HG03095 (cell line): ENCODE measurements around the gene JAKMIP1.
A peak's percentile ranks its signal among the peaks of the same experiment; 100 is the strongest.

Experiments used
- ATAC-seq: cut with Tn5 transposase; IDR thresholded peaks from one replicate; pipeline ENCODE4 v1.9.1; 2021; ENCODE audit warnings: moderate library complexity; ENCODE audit not compliant: unreplicated experiment

Gene JAKMIP1

DNA sequence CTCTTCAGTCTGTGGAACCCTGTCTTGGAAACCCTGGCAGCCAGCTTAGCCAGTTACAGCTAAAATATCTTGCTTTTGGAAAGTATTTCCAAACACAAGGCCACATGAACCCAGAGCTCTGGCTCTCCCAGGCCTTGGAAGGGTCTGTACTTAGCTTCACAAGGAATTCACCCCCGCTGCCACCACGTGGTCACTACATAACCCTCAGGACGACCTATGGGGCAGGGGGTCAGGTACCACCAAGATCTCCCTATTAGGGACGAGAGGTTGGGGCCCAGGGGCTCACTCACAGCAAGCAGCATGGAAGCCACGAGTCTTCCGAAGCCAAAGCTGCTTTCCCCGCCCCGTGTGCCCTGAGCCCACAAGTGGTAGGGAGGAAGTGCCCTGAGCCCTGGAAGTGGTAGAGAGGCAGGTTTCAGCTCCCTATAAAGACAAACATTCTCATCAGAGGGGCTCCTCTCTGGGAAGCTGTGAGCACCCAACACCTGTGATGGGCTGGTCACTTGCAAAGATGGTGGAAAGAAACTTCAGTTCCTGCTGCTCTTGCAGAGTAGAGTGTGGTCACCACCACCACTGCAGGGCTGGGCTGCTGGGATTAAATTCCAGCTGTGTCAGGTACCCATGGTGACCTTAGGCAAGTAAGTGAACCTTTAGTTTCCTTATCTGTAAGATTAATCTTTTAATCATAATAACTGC lies 4.7 kb upstream of the JAKMIP1 start:
- no peak for ATAC-seq

DNA sequence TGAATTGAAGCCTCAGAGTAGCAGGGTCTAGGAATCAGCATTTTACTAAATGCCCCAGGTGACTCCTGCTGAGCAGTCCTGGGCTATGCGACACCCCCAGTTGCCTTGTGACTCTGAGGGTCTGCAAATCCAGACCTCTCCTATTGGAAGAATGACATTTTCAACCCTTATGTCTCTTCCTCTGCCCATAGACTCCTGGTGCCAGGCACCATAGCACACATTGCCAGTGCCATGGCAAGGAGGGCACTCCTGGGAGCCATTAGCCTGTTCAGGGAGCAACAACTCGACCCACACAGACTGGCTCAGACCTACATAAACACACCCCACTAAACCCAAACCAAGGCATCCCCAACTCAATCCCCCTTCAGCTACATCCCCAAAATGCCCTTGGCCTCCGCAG lies 3.7 kb upstream of the JAKMIP1 start:
- ATAC-seq, result no peak

DNA sequence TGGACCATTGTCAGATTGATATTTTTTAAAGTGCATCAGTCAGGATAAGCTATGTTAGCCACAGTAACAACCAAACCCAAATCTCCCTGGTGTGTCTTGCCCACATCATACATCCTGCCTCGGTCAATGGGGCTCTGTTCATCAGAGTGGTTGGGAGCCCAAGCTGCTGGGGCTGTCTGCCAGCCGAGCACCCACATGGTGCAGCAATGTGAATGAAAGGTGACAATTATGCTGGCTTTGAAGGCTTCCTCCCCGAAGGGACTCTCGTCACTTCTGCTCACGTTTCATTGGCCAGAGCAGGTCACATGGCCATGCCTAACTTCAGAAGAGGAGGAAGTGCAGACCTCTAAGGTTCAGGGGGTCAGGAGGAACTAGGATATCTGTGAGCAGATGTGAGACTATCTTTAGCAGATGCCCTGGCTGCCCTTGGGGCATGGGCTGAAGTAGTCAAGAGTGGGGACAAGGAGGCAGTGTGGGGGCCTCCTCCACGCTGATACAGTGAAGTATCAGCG lies 1.3 kb upstream of the JAKMIP1 start:
- ATAC-seq, result no peak

DNA sequence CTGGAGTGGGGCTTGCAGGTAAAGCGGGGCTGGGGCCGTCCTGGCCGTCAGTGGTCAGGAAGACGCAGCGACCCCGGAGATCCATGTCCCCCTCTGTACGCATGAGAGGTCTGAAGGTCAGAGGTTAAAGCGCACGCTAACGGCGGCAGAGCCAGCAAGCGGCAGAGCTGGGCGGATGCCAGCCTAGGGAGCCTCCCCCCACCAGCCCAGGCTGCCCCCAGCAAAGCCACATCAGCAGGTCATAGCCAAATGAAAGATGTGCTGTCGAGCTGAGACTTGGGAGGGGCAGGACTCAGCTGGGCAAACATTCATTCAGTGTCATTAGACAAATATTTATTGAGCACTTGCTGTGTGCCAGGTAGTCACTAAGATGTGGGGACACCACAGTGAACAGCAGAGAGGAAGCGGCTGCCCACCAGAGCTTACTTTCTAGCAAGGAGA lies 593 bp upstream of the JAKMIP1 start:
- peak; percentile 14 for ATAC-seq

DNA sequence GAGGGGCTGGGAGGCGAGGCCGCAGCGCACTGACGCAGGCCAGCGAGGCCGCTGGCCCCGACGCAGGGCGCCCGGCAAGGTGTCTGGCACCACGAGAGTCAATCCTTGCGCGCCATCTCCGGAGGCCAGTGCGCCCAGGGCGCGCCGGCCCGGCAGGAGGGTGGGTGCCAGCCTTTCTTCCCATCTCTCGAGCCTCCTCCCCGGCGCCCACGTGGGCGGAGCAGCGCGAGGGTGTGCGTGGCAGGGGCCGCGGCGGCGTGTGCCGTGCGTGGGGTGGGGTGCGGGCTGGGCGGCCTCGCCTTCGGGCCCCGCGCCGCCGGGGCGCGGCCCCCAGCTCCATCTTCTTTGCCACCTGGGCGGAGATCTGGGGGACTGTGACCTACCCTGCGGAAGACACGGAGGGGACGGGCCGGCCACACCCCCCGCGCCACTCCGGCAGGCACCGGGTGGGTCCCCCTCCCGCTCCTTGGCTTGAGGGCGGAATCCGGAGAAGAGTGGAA lies 877 bp downstream of the JAKMIP1 start:
- ATAC-seq, result no peak

DNA sequence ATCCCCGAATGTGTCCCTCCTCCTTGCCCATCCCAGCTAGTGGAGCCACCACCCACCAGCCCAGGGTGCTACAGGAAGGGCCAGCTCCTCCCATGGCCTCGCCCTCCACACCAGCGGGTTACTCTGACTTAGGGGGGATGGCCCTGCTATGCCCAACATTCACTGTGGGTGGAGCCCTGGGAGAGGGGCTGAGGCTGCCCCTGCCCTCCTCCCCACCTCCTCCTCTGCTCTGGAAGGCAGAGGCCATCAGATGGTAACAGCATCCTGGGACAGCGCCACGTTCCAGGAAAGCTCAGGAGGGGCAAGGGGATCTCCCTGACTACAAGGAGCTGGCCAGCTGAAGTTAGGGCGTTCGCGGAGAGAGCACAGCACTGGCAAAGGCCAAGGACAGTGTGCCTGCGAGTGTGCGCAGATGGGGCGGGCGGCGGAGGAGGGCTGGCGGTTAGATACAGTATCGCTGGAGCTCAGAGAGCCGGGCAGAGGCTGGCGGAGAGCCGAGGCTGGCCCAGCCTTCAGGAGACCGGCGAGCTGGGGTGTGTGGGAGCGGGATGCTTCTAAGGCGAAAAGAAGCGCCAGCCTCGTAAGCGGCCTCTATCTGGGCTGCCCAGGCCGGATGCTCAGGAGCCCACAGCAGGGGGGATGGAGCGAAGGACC lies 1.5 kb downstream of the JAKMIP1 start:
- no peak for ATAC-seq

DNA sequence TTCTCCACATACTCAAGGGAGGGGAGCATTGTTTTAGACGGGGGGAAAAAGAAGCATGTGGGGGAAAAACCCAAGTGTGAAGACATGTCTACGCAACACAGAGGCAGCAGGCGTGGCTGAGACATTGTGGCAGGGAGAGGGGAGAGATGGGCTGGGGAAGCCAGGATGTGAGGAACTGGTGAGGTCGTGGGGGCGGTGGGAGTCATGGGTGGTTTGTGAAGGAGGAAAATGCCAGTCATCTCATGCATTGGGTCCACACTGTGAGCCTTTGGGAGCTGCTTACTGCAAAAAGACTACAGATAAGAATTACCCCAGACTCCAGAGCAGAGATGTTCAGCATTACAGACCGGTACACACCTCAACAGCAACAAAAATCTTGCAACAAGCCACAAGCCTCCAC lies 2.1 kb downstream of the JAKMIP1 start:
- ATAC-seq, result no peak

DNA sequence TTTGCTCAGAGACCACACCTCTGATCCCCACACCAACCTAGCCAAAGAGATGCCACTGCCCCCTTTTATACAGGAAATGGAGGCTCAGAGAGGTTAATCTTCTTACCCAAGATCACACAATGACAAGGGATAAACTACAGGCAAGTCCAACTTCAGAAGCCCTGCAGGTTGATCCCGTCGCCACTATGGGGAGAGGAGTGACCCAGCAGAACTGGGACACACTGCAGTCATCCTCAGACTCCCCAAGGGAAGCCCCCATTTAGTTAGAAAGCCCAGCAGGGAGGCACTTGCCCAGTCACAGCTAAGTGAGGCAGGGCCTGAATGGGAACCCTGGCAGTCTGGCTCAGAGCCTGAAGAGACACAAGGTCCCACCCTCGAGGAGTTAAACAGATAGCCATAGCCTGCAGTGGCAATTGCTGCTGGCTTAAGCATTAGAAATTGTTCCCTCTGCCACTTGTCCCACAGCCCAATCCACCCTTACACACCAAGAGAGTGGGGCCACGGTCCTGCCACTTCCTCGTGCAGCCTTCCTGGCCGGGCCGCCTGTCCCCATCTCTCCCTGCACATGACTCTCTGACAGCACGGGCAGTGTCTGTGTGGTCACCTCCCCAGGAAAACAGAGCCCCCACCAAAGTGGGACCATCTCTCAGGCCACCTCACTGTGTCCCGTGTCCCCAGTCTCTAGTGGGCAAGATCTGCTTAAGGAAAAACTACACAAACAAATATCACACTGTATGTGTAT lies 2.7 kb downstream of the JAKMIP1 start:
- ATAC-seq, result no peak

DNA sequence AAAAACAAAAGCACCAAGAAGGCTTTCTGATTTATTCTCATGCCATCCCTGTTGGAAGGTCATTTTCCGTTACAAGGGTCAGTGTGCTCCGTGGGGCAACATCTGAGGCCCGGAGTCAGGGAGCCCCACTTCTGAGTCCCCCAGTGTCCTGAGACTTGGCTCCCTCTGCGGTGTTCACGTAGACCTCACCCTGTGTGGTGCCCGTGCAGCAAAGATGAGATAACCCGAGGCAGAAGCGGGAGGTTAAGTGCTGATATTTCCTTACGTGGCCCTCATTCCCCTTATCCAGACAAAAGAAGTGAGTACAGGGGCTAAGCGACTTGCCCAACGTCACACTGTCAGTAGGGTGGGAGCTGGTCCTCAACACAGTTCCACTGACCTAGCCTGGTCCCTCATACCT lies 3.5 kb downstream of the JAKMIP1 start:
- no peak for ATAC-seq

DNA sequence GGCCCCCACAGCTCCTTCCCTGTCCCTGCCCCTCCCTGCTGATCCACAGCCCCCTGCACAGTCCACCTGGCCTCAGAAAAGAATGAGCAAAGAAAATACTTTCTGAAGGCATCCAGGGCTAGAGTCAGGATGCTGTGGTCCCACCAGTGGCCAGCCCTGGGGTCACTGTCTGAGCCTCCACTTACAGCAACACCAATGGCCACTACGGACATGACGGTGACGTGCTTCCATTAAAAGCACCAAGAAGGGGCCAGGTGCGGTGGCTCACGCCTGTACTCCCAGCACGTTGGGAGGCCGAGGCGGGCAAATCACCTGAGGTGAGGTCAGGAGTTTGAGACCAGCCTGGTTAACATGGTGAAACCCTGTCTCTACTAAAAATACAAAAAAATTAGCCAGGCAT lies 4.0 kb downstream of the JAKMIP1 start:
- no peak for ATAC-seq

DNA sequence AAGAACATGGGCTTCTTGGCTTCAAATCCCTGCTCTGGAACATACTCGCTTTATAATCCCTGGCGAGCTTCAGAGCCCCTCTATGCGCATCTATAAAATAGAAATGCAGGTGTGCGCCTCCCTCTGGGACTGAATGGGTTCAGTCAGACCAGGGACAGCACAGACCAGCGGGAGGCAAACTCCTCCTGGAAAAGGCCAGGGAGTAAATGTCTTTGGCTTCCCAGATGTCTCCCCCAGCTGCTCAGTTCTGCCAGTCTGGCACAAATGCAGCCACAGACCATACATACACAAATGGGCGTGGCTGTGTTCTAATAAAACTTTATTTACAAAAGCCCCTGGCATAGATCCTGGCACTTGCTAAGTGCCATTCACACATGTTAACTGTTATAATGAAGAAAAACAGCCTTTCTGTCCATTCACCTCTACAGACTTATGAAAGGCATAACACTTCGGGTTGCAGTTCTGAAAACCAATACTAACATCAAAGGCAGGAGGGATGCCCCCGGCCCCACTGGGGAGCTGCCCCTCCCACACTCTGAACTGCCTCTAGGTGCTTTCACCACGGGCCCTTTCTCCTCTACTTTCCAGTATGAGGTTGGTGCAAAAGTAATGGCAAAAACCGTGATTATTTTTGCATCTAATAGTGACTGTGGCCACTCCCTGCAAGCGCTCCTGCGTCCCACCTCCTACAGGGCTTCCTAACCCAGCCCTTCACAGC lies 4.6 kb downstream of the JAKMIP1 start:
- no peak for ATAC-seq

DNA sequence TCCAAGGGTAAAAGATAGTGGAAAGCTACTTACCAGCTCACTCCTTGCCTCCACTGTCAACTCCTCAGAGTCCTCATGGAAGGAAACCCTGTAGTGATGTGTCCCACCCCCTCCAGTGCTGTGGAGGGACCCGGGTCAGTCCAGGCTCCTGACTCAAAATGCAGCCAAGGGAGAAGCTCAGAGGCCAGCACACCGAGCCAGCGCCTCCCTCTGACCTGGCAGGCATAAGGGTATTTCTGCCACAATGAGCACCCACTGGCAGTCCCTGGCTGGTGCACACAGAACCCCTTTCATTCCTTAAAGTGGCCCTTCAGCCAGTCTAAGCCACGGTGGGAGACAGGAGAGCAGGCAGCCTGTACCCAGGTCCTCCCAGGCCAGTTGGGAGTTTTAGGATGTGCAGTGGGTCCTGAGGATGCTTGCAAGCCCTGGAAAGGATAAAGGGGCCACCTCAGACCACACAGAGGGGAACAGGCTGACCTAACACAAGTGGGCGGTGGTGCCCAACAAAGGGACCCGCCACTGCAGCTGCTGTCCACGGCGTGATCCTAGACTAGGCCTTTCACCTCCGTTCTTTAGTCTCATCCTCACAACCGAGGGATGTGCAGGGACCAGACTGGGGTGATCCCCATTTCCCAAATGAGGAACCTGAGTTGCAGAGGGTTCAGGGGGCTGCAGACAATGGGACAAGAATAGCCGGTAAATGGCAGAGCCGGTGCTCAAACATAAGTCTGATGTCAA lies 5.7 kb downstream of the JAKMIP1 start:
- ATAC-seq, result no peak

DNA sequence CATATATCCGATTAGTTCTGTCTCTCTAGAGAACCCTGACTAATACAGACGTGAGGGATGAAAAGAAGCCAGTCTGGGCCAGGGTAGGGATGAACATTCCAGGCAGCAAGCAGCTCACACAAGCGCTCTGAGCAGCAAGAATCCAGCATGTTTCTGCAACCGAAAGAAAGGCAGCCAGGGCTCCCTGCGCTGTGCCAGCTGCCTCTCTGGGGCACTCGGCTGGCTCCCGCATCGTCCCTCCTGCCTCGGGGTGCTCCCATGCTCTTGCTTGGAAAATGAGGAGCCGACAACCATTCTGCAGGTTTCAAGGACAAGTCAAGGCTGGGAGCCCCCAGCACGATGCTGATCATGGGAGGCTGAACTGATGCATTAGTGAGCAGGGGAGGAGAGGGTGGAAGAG lies 7.0 kb downstream of the JAKMIP1 start:
- no peak for ATAC-seq

DNA sequence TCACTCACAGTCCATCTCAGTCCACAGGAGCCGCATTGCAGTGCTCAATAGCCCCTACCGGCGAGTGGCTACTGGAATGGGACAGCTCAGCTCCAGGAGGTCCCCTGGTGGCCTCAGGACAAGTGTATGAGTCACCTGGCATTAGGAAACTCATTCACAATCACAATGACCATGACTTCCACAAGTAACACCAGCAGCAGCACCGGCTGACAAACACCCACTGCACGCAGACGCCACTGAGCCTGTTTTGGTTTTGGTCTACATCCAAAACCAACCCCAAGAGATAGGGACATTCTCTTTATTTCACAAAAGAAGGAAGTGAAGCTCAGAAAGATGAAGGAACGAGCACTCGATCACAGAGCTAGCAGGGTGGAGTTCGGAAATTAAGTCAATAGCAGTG lies 8.1 kb downstream of the JAKMIP1 start:
- no peak for ATAC-seq

DNA sequence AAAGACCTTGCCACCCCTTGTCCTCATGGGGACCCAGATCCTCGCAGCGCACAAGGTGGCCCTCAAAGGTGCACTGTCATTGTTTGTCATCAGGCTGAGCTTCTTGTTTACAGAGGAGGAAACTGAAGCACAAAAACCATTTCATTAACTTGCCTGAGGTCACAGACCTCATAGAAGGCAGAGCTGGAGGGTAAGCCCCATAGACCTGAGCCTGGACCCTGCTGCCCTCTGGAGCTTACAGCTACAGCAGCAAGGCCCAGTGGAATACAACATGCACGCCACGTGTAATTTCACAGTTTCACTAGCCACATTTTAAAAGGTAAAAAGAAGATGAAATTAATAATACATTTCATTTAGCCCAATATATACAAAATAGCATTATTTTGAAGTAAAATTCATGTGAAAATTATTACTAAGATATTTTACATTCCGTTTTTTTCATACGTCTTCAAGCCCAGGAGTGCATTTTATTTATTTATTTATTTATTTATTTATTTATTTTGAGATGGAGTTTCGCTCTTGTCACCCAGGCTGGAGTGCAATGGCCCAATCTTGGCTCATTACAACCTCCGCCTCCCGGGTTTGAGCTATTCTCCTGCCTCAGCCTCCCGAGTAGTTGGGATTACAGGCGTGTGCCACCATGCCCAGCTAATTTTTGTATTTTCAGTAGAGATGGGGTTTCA lies 8.8 kb downstream of the JAKMIP1 start:
- no peak for ATAC-seq

DNA sequence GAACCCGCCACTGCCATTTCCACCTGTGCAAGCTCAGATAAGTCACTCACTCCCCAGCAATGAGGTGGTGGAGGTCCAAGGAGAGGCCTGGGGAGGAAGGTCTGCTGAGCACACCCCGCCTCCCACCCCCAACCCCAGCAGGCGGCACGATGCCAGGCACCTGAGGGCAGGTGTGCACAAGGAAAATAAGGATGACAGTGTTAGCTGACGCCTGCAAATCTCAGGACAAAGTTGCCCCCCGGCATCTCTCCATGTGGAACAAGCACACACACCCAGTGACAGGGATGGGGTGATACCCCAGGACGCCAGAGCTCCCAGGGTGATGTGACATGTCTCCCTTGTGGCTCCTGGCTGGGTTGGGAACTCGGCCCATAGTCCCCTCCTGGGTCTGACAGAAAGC lies 9.9 kb downstream of the JAKMIP1 start:
- ATAC-seq, result no peak

DNA sequence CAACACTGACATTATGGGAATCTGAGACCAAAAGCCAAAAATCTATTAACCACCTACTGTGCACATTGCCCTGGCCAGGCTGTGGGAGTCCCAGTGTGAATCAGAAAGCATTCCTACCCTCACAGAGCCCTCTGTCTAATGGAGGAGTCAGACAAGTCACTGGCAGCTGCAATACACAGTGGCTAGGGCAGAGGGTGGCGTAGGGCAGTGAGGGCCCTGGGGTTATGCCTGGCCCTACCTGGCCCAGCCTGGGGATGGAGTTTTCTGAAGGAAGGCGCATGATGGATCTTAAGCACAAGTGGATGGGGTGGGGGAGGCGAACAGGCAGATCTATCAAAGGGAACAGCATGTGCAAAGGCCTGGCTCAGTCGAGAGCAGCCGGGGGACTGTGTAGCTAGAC lies 10.8 kb downstream of the JAKMIP1 start:
- ATAC-seq, result no peak

DNA sequence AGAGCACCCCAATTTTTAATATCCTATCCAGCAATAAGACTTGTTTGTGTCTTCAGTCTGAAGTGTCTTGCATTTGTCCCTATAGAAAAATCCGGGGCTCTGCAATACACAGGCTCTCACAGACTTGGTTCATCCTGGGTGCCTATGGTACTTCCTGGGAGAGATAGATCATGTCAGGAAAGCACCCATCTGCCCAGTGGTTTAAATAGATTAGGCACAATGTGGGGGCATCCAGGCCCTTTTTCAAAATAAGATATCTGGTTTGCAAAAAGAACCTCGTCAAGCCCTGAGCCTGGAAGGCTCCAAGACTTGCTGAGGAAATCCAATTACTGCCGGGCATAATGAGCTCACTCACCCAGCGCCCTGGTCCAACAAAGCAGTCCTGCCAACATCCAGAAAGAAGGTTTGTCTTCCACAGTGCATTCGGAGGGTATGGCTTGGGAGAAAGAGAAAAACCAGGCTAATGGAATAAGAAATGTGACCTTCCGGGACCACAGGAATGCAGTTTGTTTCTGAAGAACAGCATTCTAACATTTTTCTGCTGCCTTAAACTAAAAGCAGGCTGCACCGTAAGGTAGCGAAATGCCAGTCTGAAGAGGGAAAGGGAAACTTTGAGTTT lies 11.6 kb downstream of the JAKMIP1 start:
- ATAC-seq, result no peak

DNA sequence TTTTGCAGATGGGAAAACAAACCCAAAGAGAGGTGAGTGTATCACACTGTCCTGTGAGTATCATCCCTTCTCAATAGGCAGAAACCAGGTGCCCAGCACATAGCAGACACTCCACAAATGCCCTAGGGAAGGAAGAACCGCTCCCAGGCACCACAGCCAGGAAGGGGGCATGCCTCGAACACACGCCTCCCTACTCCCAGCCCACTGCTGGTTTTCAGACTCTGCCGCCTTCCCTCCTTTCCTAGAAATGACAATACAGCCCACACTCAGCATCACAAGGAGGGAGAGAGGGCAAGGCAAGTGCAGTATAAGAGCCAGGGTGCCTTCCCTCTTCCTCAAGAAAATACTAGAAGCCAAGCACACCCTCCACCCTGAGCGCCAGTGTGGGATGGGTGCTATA lies 16.2 kb downstream of the JAKMIP1 start:
- peak; percentile 2 for ATAC-seq
